ENCODE data around the gene WBP2NL. TPM values are rescaled to one million over a fixed set of nuclear protein-coding genes. Genes with fewer than 3 reads are reported as not detected.

WBP2NL gene
- total and polyA plus RNA-seq, 2 of the 8 experiments (the other 6 are each of a cell fraction or from before 2014, with no cell fraction given): not detected

GRCh38 chr22:41982865-41983264 is 15.7 kb upstream of the WBP2NL start:
- H4K91ac ChIP-seq (replicated peaks; ENCODE audit: insufficient read length, low read length): no peak overlapping the region
- H3K56ac ChIP-seq (replicated peaks; ENCODE audit: insufficient read length, low read depth, low read length): no peak overlapping the region
- H3K4me2 ChIP-seq (ENCODE audit: insufficient read depth in 1 of 2, low read depth in 2 of 2, low read length in 2 of 2): no peak overlapping the region
- no peak overlapping the region for H3K14ac ChIP-seq (ENCODE audit: insufficient read length)
- DNase-seq (ENCODE audit: low read depth in 1 of 2, low spot score in 2 of 2) (no peak), FAIRE-seq (no peak)
- H3K27ac ChIP-seq (ENCODE audit: low read depth, low read length): no peak overlapping the region
- no peak overlapping the region for H3K4ac ChIP-seq (replicated peaks; ENCODE audit: insufficient read length, low read depth, low read length)
- no peak overlapping the region for H2BK12ac ChIP-seq (ENCODE audit: low read depth, low read length)
- no peak overlapping the region for H3K4me3 ChIP-seq (ENCODE audit: extremely low read depth in 1 of 4, insufficient read depth in 2 of 4, low read depth in 3 of 4, low read length in 4 of 4)
- no peak overlapping the region for H3K9ac ChIP-seq (replicated peaks in 1 of 4; ENCODE audit: extremely low read depth in 1 of 4, low read depth in 3 of 4, low read length in 3 of 4)
- no peak overlapping the region for H2BK20ac ChIP-seq (ENCODE audit: low read length)
- H3K27me3 ChIP-seq (replicated peaks in 1 of 4; ENCODE audit: control insufficient read depth in 3 of 4, extremely low read depth in 1 of 4, insufficient read depth in 3 of 4, low read length in 3 of 4): peaks cover 0 to 3% (median 0%) of the 10 kb centered on the region in 4 experiments; a peak in 1 of 7 replicates
- H4K20me1 ChIP-seq (replicated peaks in 1 of 2; ENCODE audit: control insufficient read depth in 1 of 2, insufficient read depth in 2 of 2, low read length in 2 of 2): peaks cover 5 to 8% of the 10 kb centered on the region in 2 experiments
- no peak overlapping the region for H2AK5ac ChIP-seq (ENCODE audit: low read depth, low read length)
- no peak overlapping the region for H2BK5ac ChIP-seq (ENCODE audit: low read depth, low read length)
- 81% methylated on average over 3 of the region's 5 CpGs; no CpG with 5 or more reads in 1 of the 2 experiments for WGBS, 2 experiments (ENCODE audit: extremely low coverage in 1 of 2, insufficient coverage in 1 of 2, insufficient read length in 1 of 2, insufficient replicate concordance in 2 of 2, low coverage in 1 of 2, low lambda C conversion rate in 2 of 2, missing lambda C conversion rate in 1 of 2)
- H3K9me3 ChIP-seq (ENCODE audit: insufficient read depth in 2 of 2, low read depth in 1 of 2, low read length in 1 of 2): no peaks in the 10 kb centered on the region
- H3K36me3 ChIP-seq (ENCODE audit: control insufficient read depth in 2 of 4, insufficient read depth in 4 of 4, low read length in 3 of 4): peaks cover 0 to 7% (median 4%) of the 10 kb centered on the region in 4 experiments; a peak in 5 of 8 replicates
- H2BK120ac ChIP-seq (replicated peaks; ENCODE audit: low read depth, low read length): no peak overlapping the region
- H2BK15ac ChIP-seq (ENCODE audit: low read length): no peak overlapping the region
- no peak overlapping the region for H3K23ac ChIP-seq (ENCODE audit: insufficient read length)
- POLR2A ChIA-PET (ENCODE audit: partially characterized antibody): interaction anchor here (1.0 kb wide), 1 partner anchor 102 kb away, joined by 3 read pairs; no protein-coding TSS in a partner anchor
- CTCF ChIA-PET (ENCODE audit: partially characterized antibody): interaction anchor here (0.9 to 2.0 kb wide), 8 partner anchors 10 to 569 kb away, joined by 3 to 8 read pairs (median 3); no protein-coding TSS in a partner anchor
- no peaks in the 10 kb centered on the region; the same call in 1 of the 2 replicates for H3K23me2 ChIP-seq (ENCODE audit: low read depth, low read length)
- H3K79me2 ChIP-seq (ENCODE audit: control insufficient read depth in 1 of 2, insufficient read depth in 2 of 2, low read length in 2 of 2): peaks cover 0 to 5% of the 10 kb centered on the region in 2 experiments; a peak in 1 of 4 replicates
- no peak overlapping the region for H3K18ac ChIP-seq (ENCODE audit: extremely low read depth, low read length)
- no peak overlapping the region for H4K8ac ChIP-seq (ENCODE audit: extremely low read depth, insufficient read depth, low read length)
- H3K4me1 ChIP-seq (replicated peaks in 1 of 4; ENCODE audit: control insufficient read depth in 3 of 4, insufficient read depth in 4 of 4, low read length in 3 of 4): peaks cover 0 to 6% (median 2%) of the 10 kb centered on the region in 4 experiments; a peak in 6 of 7 replicates
- no peak overlapping the region for H2AFZ ChIP-seq (ENCODE audit: low read length)
- H3K79me1 ChIP-seq (ENCODE audit: low read depth, low read length): peaks cover 2% of the 10 kb centered on the region; the same call in 1 of the 2 replicates
- TF ChIP-seq SP2 (IDR thresholded peaks at IDR 0.05; ENCODE audit: low read length): no peak
- no peak overlapping the region for H4K5ac ChIP-seq (ENCODE audit: insufficient read length, low read depth, low read length)

Data from H1 (cell line).